Neural cell (in vitro differentiated cells): ENCODE data around the gene MTREX.

Experiments used
- MXI1 ChIP-seq: fragments of 450-650 bp; conservative IDR thresholded peaks from 2 replicates; pipeline ENCODE4 v1.6.1; 2014; ENCODE audit warnings: antibody characterized with exemption, mild to moderate bottlenecking; ENCODE audit not compliant: poor library complexity, severe bottlenecking
- TF ChIP-seq, protein P1 (sequence below): fragments of 450-650 bp; IDR thresholded peaks from 2 replicates; pipeline ENCODE4 v1.5.1; 2014; ENCODE audit warnings: antibody characterized with exemption, mild to moderate bottlenecking, moderate library complexity; ENCODE audit not compliant: poor library complexity, severe bottlenecking

DNA sequence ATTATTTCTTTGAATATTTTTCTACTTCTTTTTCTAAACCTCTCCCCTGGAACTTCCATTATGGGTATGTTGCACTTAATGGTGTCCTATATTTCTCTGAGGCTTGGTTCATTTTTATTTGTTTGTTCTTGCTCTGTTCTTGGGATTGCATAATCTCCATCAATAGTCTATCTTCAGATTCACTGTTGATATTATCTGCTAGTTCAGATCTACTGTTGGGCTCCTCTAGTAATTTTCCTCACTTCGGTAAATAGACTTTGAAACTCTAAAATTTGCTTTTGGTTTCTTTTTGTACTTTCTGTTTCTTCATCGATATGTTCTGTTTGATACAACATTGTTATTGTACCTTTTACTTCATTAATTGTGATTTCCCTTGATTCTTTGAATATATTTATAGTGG lies 76.3 kb downstream of the MTREX start:
- TF ChIP-seq, protein P1, sequence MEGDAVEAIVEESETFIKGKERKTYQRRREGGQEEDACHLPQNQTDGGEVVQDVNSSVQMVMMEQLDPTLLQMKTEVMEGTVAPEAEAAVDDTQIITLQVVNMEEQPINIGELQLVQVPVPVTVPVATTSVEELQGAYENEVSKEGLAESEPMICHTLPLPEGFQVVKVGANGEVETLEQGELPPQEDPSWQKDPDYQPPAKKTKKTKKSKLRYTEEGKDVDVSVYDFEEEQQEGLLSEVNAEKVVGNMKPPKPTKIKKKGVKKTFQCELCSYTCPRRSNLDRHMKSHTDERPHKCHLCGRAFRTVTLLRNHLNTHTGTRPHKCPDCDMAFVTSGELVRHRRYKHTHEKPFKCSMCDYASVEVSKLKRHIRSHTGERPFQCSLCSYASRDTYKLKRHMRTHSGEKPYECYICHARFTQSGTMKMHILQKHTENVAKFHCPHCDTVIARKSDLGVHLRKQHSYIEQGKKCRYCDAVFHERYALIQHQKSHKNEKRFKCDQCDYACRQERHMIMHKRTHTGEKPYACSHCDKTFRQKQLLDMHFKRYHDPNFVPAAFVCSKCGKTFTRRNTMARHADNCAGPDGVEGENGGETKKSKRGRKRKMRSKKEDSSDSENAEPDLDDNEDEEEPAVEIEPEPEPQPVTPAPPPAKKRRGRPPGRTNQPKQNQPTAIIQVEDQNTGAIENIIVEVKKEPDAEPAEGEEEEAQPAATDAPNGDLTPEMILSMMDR, result no peak
- TF ChIP-seq MXI1, result no peak
